SK-N-SH treated with all-trans-retinoic acid at 6 μM for 48 hours (cell line): ENCODE measurements around the gene PNMA3.
"Not testable (repeated sequence)": the region's sequence is repeated elsewhere in the genome, so short reads cannot be mapped to it uniquely, and the experiment has no call there.

Experiments used
- ATAC-seq: fragments of 200-7000 bp; cut with Tn5 transposase; 3 replicates; pipeline ENCODE4 v1.9.1; 2020; ENCODE audit warnings: mild to moderate bottlenecking, moderate library complexity
- BACH2 ChIP-seq: fragments of 250-450 bp; sonication (Bioruptor Pico); IDR thresholded peaks from 2 replicates; pipeline ENCODE4 v1.9.0; 2021; ENCODE audit warnings: mild to moderate bottlenecking, borderline replicate concordance
- ESRRG ChIP-seq: fragments of 250-450 bp; sonication (Bioruptor Pico); IDR thresholded peaks from 2 replicates; pipeline ENCODE4 v1.6.1; 2021; ENCODE audit warnings: mild to moderate bottlenecking
- ISL1 ChIP-seq: fragments of 250-450 bp; sonication (Bioruptor Pico); IDR thresholded peaks from 2 replicates; pipeline ENCODE4 v2.1.2; 2022; ENCODE audit warnings: mild to moderate bottlenecking, moderate library complexity
- OSR1 ChIP-seq: fragments of 250-450 bp; sonication (Bioruptor Pico); IDR thresholded peaks from 2 replicates; pipeline ENCODE4 v1.8.0; 2022; ENCODE audit warnings: moderate library complexity, mild to moderate bottlenecking, inconsistent platforms
- PPARA ChIP-seq: fragments of 250-450 bp; sonication (Bioruptor Pico); IDR thresholded peaks from 2 replicates; pipeline ENCODE4 v1.5.0; 2020; ENCODE audit warnings: mild to moderate bottlenecking, borderline replicate concordance
- TCF4 ChIP-seq: fragments of 250-450 bp; sonication (Bioruptor Pico); IDR thresholded peaks from 2 replicates; pipeline ENCODE4 v1.8.0; 2021; ENCODE audit warnings: mild to moderate bottlenecking, moderate library complexity, borderline replicate concordance
- TOX ChIP-seq: fragments of 250-450 bp; sonication (Bioruptor Pico); IDR thresholded peaks from 2 replicates; pipeline ENCODE4 v1.8.0; 2021; ENCODE audit warnings: mild to moderate bottlenecking, moderate library complexity, borderline replicate concordance
- ZC3H10 ChIP-seq: fragments of 250-450 bp; sonication (Bioruptor Pico); IDR thresholded peaks from 2 replicates; pipeline ENCODE4 v1.5.1; 2021; ENCODE audit warnings: mild to moderate bottlenecking, moderate library complexity
- ZFP3 ChIP-seq: fragments of 250-450 bp; sonication (Bioruptor Pico); IDR thresholded peaks from 2 replicates; pipeline ENCODE4 v1.5.0; 2020; ENCODE audit warnings: mild to moderate bottlenecking, moderate library complexity
- ZFP30 ChIP-seq: fragments of 450-650 bp; formaldehyde crosslinking; IDR thresholded peaks from 2 replicates; pipeline ENCODE4 v1.5.0; 2022; ENCODE audit warnings: mild to moderate bottlenecking, moderate library complexity
- ZNF565 ChIP-seq: fragments of 450-650 bp; formaldehyde crosslinking; conservative IDR thresholded peaks from 2 replicates; pipeline ENCODE4 v1.5.0; 2020; ENCODE audit warnings: low read depth, mild to moderate bottlenecking, moderate library complexity
- ZNF70 ChIP-seq: fragments of 450-650 bp; formaldehyde crosslinking; IDR thresholded peaks from 2 replicates; pipeline ENCODE4 v1.5.0; 2020; ENCODE audit warnings: mild to moderate bottlenecking, moderate library complexity
- TF ChIP-seq, protein P1 (sequence below): fragments of 250-450 bp; sonication (Bioruptor Pico); IDR thresholded peaks from 2 replicates; pipeline ENCODE4 v1.8.0; 2021; ENCODE audit warnings: low read depth, mild to moderate bottlenecking, moderate library complexity, borderline replicate concordance
- TF ChIP-seq, protein P2 (sequence below): fragments of 250-450 bp; sonication (Bioruptor Pico); IDR thresholded peaks from 2 replicates; pipeline ENCODE4 v1.5.1; 2020; ENCODE audit warnings: low read depth, mild to moderate bottlenecking, moderate library complexity
- TF ChIP-seq, protein P3 (sequence below): fragments of 250-450 bp; sonication (Bioruptor Pico); IDR thresholded peaks from 2 replicates; pipeline ENCODE4 v1.5.1; 2021; ENCODE audit warnings: mild to moderate bottlenecking, moderate library complexity
- TF ChIP-seq, protein P4 (sequence below): fragments of 250-450 bp; sonication (Bioruptor Pico); IDR thresholded peaks from 2 replicates; pipeline ENCODE4 v1.5.0; 2020; ENCODE audit warnings: mild to moderate bottlenecking, moderate library complexity

The PNMA3 gene

DNA sequence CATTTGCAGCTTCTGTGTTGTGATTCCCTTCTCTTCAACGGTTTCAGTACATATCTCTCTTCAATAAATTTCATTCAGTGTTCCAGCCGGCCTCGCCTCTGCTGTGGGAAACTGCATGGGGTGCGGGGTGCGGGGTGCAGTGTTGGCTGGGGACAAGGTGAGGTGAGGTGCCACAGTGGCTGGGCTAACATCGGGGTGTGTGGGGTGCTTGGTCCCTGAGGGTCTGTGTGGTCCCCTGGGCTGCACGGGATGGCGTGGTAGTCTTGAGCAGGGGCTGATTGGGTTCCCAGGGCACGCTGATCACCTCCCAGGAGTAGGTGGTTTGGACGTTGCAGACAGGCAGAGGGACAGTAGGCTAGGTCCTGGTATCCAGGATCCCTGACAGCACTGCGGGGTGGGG, 18.7 kb downstream of the PNMA3 start:
- no peak for TF ChIP-seq ISL1 (CRISPR knock-in tag)
- no peak for TF ChIP-seq PPARA
- TF ChIP-seq, protein P1, sequence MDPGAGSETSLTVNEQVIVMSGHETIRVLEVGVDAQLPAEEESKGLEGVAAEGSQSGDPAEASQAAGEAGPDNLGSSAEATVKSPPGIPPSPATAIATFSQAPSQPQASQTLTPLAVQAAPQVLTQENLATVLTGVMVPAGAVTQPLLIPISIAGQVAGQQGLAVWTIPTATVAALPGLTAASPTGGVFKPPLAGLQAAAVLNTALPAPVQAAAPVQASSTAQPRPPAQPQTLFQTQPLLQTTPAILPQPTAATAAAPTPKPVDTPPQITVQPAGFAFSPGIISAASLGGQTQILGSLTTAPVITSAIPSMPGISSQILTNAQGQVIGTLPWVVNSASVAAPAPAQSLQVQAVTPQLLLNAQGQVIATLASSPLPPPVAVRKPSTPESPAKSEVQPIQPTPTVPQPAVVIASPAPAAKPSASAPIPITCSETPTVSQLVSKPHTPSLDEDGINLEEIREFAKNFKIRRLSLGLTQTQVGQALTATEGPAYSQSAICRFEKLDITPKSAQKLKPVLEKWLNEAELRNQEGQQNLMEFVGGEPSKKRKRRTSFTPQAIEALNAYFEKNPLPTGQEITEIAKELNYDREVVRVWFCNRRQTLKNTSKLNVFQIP (CRISPR knock-in tag), result no peak
- TF ChIP-seq, protein P2, sequence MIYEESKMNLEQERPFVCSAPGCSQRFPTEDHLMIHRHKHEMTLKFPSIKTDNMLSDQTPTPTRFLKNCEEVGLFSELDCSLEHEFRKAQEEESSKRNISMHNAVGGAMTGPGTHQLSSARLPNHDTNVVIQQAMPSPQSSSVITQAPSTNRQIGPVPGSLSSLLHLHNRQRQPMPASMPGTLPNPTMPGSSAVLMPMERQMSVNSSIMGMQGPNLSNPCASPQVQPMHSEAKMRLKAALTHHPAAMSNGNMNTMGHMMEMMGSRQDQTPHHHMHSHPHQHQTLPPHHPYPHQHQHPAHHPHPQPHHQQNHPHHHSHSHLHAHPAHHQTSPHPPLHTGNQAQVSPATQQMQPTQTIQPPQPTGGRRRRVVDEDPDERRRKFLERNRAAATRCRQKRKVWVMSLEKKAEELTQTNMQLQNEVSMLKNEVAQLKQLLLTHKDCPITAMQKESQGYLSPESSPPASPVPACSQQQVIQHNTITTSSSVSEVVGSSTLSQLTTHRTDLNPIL (CRISPR knock-in tag), result no peak
- TF ChIP-seq, protein P3, sequence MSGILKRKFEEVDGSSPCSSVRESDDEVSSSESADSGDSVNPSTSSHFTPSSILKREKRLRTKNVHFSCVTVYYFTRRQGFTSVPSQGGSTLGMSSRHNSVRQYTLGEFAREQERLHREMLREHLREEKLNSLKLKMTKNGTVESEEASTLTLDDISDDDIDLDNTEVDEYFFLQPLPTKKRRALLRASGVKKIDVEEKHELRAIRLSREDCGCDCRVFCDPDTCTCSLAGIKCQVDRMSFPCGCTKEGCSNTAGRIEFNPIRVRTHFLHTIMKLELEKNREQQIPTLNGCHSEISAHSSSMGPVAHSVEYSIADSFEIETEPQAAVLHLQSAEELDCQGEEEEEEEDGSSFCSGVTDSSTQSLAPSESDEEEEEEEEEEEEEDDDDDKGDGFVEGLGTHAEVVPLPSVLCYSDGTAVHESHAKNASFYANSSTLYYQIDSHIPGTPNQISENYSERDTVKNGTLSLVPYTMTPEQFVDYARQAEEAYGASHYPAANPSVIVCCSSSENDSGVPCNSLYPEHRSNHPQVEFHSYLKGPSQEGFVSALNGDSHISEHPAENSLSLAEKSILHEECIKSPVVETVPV (CRISPR knock-in tag), result no peak
- no peak for TF ChIP-seq ZFP30
- no peak for TF ChIP-seq ZNF565
- no peak for TF ChIP-seq BACH2 (CRISPR knock-in tag)
- TF ChIP-seq ESRRG (CRISPR knock-in tag), result no peak
- no peak for TF ChIP-seq OSR1 (CRISPR knock-in tag)
- TF ChIP-seq ZFP3 (CRISPR knock-in tag), result no peak
- no peak for ATAC-seq

DNA sequence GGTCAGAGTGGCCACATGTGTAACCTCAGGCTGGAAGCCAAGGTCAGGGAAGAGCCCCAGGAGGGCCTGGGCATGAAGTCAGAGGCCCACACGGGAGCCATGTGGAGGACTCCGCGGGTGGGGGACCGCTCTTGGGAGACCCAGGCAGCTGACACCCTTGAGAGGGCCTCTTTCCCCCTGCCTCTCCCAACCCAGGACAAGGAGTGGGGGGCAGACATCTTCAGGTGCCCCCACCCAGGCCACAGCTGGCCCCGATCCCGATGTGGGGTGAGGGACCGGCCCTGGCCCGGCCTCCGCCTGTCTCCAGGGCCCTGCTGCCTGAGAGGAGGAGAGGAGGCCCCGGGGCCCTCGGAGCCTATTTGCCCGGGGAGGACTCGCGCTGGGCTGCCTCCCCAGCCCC, 19.1 kb downstream of the PNMA3 start:
- TF ChIP-seq ZNF565, result no peak
- TF ChIP-seq, protein P2 (CRISPR knock-in tag), result no peak
- TF ChIP-seq, protein P4, sequence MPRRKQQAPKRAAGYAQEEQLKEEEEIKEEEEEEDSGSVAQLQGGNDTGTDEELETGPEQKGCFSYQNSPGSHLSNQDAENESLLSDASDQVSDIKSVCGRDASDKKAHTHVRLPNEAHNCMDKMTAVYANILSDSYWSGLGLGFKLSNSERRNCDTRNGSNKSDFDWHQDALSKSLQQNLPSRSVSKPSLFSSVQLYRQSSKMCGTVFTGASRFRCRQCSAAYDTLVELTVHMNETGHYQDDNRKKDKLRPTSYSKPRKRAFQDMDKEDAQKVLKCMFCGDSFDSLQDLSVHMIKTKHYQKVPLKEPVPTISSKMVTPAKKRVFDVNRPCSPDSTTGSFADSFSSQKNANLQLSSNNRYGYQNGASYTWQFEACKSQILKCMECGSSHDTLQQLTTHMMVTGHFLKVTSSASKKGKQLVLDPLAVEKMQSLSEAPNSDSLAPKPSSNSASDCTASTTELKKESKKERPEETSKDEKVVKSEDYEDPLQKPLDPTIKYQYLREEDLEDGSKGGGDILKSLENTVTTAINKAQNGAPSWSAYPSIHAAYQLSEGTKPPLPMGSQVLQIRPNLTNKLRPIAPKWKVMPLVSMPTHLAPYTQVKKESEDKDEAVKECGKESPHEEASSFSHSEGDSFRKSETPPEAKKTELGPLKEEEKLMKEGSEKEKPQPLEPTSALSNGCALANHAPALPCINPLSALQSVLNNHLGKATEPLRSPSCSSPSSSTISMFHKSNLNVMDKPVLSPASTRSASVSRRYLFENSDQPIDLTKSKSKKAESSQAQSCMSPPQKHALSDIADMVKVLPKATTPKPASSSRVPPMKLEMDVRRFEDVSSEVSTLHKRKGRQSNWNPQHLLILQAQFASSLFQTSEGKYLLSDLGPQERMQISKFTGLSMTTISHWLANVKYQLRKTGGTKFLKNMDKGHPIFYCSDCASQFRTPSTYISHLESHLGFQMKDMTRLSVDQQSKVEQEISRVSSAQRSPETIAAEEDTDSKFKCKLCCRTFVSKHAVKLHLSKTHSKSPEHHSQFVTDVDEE (CRISPR knock-in tag), result no peak
- no peak for TF ChIP-seq ZNF70 (CRISPR knock-in tag)
- TF ChIP-seq OSR1 (CRISPR knock-in tag), result no peak
- TF ChIP-seq TOX (CRISPR knock-in tag), result no peak
- TF ChIP-seq ESRRG (CRISPR knock-in tag), result no peak
- TF ChIP-seq TCF4 (CRISPR knock-in tag), result no peak
- no peak for TF ChIP-seq ZFP30
- TF ChIP-seq, protein P1 (CRISPR knock-in tag), result no peak
- TF ChIP-seq ZC3H10, result no peak

DNA sequence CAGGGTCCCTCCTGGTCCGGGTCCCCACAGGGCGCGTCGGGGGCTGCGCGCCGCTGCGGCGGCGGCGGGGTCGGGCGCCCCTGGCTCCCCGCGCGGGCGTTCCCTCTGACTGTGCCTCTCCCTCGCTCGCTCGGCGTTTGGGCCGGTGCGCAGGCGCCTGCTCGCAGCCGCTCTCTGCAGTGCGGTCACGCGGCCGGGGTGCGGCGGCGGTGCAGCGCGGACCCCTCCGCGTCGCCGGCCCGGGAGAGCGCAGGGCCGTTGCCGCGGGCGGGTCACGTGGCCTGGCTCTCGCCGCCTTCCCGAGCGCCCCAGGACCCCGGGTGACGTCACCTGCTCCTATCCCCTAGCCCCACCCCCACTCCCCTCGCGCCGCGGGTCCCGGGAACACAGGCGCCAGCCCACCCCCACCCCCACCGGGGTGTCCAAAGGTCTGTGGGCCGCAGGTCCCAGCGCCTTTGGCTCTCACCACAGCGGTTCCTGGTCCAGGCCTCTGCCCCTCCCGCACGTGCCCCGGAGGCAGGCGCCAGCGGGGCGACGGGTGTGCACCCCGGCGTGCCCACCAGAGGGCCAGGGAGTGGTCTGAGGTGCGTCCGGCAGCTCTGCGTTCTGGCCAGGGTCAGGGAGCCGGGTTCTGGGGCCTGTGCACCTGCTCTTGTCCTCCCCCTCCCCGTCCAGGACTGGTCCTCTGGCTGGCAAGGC, 21.3 kb downstream of the PNMA3 start:
- peak; percentile 68 for ATAC-seq

More for the DNA sequence above, 19.1 kb downstream of the PNMA3 start:
- no peak for ATAC-seq

DNA sequence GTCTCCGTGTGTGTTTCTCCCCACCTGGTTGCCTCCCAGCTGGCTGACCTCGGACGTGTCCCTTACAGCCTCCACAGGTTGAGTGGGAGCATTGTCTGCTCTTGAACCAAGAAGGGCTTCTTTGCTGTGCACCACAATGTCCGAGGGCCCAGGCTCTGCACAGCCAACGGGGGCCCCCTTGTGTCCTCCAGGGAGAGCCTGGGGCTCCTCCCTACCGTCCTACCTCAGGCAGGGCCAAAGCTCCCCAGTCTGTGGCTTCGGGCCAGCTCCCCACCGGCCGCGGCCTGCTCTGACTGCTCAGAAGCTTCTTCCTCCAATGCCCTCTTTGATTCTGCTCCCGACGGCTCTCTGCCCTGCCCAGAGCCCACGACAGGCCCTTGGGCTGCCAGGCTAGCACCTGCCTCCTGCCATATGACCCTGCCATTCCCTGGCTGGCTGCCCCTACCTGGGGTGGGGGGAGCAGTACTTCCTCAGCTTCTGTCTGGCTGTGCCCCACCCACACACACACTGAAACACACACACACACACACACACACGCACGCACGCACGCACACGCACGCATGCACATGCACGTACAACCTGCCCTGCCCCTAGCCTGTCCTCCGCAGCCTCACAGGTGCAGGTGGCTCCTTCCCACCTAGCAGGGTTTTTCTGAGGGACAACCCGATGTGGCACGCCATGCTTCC, 27.1 kb downstream of the PNMA3 start:
- not testable (repeated sequence) for ATAC-seq
